ENCODE measurements around the gene ADH5.

ADH5 gene

GRCh38 chr4:99088481-99089365 lies at the start of gene ADH5:
Gene ADH5, minus strand, starts transcription at chr4:99088788. Its CDS starts 88 bp downstream, at chr4:99088700.
- TF ChIP-seq ZFX (IDR thresholded peaks at IDR 0.05) (no peak), CTCF (conservative IDR thresholded peaks at IDR 0.05) (no peak)
- peak within 1 kb of the TSS; percentile 80 for H3K27ac ChIP-seq

- TF ChIP-seq CTCF (conservative IDR thresholded peaks at IDR 0.05) (no peak), ZFX (IDR thresholded peaks at IDR 0.05) (no peak)
- no peak overlapping the region for H3K27ac ChIP-seq
Observed at GRCh38 chr4:99136329-99136728, 47.7 kb upstream of the ADH5 start.

- no peak overlapping the region for H3K27ac ChIP-seq
- no peak for TF ChIP-seq CTCF (conservative IDR thresholded peaks at IDR 0.05)
- no peak for TF ChIP-seq ZFX (IDR thresholded peaks at IDR 0.05)
Observed at GRCh38 chr4:99135541-99136162, 47.1 kb upstream of the ADH5 start.

GRCh38 chr4:99134586-99134985 lies 46.0 kb upstream of the ADH5 start:
- H3K27ac ChIP-seq = no peak overlapping the region
- TF ChIP-seq CTCF (conservative IDR thresholded peaks at IDR 0.05) (no peak), ZFX (IDR thresholded peaks at IDR 0.05) (no peak)

GRCh38 chr4:99131378-99131777 lies 42.8 kb upstream of the ADH5 start:
- no peak for TF ChIP-seq CTCF (conservative IDR thresholded peaks at IDR 0.05)
- TF ChIP-seq ZFX (IDR thresholded peaks at IDR 0.05) = no peak
- H3K27ac ChIP-seq = no peak overlapping the region

GRCh38 chr4:99126376-99126775 lies 37.8 kb upstream of the ADH5 start:
- TF ChIP-seq ZFX (IDR thresholded peaks at IDR 0.05) (no peak), CTCF (conservative IDR thresholded peaks at IDR 0.05) (no peak)
- H3K27ac ChIP-seq = no peak overlapping the region

GRCh38 chr4:99121008-99121407 lies 32.4 kb upstream of the ADH5 start:
- TF ChIP-seq ZFX (IDR thresholded peaks at IDR 0.05) (no peak), CTCF (conservative IDR thresholded peaks at IDR 0.05) (no peak)
- no peak overlapping the region for H3K27ac ChIP-seq
